Skeletal muscle tissue (tissue), 4 donors: ENCODE measurements around the gene ARF3. TPM values are rescaled to one million over a fixed set of nuclear protein-coding genes. Genes with fewer than 3 reads are reported as not detected.

ENCODE experiments used
- H3K27ac ChIP-seq: one replicate; pipeline ENCODE4 v1.7.0; 2013; ENCODE audit warnings: mild to moderate bottlenecking, low read depth, low read length, inconsistent platforms
- H3K27me3 ChIP-seq, 3 donors: one replicate each; pipeline ENCODE4 v1.7.0; 2013; ENCODE audit warnings: low read length in 3 of 3; ENCODE audit not compliant: control insufficient read depth in 3 of 3, insufficient read depth in 3 of 3
- H3K36me3 ChIP-seq, 3 donors: one replicate each; pipeline ENCODE4 v1.7.0; 2013; ENCODE audit warnings: low read length in 3 of 3; ENCODE audit not compliant: control insufficient read depth in 3 of 3, insufficient read depth in 3 of 3
- H3K4me1 ChIP-seq, 3 donors: one replicate each; pipeline ENCODE4 v1.7.0; 2013; ENCODE audit warnings: low read length in 3 of 3, mild to moderate bottlenecking in 3 of 3; ENCODE audit not compliant: control insufficient read depth in 3 of 3, insufficient read depth in 3 of 3
- H3K4me3 ChIP-seq, 3 donors: one replicate each; pipeline ENCODE4 v1.7.0; 2013; ENCODE audit warnings: low read length in 3 of 3
- H3K9ac ChIP-seq, 3 donors: one replicate each; pipeline ENCODE4 v1.7.0; 2013; ENCODE audit warnings: low read length in 3 of 3, mild to moderate bottlenecking in 3 of 3, moderate library complexity in 2 of 3, low read depth in 1 of 3
- H3K9me3 ChIP-seq, 3 donors: one replicate each; pipeline ENCODE4 v1.7.0; 2013; ENCODE audit warnings: low read length in 3 of 3; ENCODE audit not compliant: control insufficient read depth in 3 of 3
- total RNA-seq: library from RNA; depleted of rRNA; stranded (reverse); fragments of >200 nt; gene quantifications from one replicate; pipeline ENCODE4 v1.2.3, GENCODE V29; 2014
- donor health status: Osteomylitis.

The ARF3 gene
- total RNA-seq, 1 donor from 2014 or later = 19.8 TPM

GRCh38 chr12:48973531-48973930, 16.2 kb upstream of the ARF3 start:
- peaks cover 13 to 24% (median 24%) of the 10 kb centered on the region in 3 donors for H3K4me1 ChIP-seq
- H3K9me3 ChIP-seq = no peaks in the 10 kb centered on the region
- peaks cover 78 to 83% (median 80%) of the 10 kb centered on the region in 3 donors for H3K27me3 ChIP-seq

GRCh38 chr12:48972952-48973483, 15.7 kb upstream of the ARF3 start:
- Histone ChIP-seq H3K36me3 (no peaks in the 10 kb centered on the region), H3K27ac (no peak overlapping the region), H3K4me3 (no peak overlapping the region), H3K4me1 (peaks cover 11 to 20% (median 20%) of the 10 kb centered on the region in 3 donors), H3K9me3 (no peaks in the 10 kb centered on the region), H3K27me3 (peaks cover 75 to 81% (median 76%) of the 10 kb centered on the region in 3 donors), H3K9ac (no peak overlapping the region)

More at GRCh38 chr12:48973531-48973930, 16.2 kb upstream of the ARF3 start:
- H3K36me3 ChIP-seq = no peaks in the 10 kb centered on the region
- no peak overlapping the region for H3K27ac ChIP-seq
- no peak overlapping the region for H3K4me3 ChIP-seq
- no peak overlapping the region for H3K9ac ChIP-seq

GRCh38 chr12:48972213-48972951, 15.1 kb upstream of the ARF3 start:
- Histone ChIP-seq H3K4me3 (peak overlapping the region in 1 of 3 donors; percentile 40), H3K27me3 (peaks cover 68 to 76% (median 72%) of the 10 kb centered on the region in 3 donors), H3K9ac (no peak overlapping the region), H3K4me1 (peaks cover 11 to 20% (median 14%) of the 10 kb centered on the region in 3 donors), H3K36me3 (no peaks in the 10 kb centered on the region), H3K27ac (no peak overlapping the region), H3K9me3 (no peaks in the 10 kb centered on the region)

- Histone ChIP-seq H3K9ac (peak overlapping the region in 1 of 3 donors; percentile 50), H3K4me1 (peaks cover 11 to 20% (median 12%) of the 10 kb centered on the region in 3 donors), H3K27me3 (peaks cover 59 to 70% (median 61%) of the 10 kb centered on the region in 3 donors), H3K4me3 (peak overlapping the region in 2 of 3 donors; percentile 40 to 49), H3K36me3 (no peaks in the 10 kb centered on the region), H3K9me3 (no peaks in the 10 kb centered on the region), H3K27ac (no peak overlapping the region)
These were observed 13.5 kb upstream of the ARF3 start for GRCh38 chr12:48970702-48971334.

- H3K36me3 ChIP-seq = no peaks in the 10 kb centered on the region
- H3K9ac ChIP-seq = peak overlapping the region in 1 of 3 donors; percentile 25
- H3K27ac ChIP-seq = no peak overlapping the region
- H3K4me1 ChIP-seq = peaks cover 11 to 20% (median 12%) of the 10 kb centered on the region in 3 donors
- H3K27me3 ChIP-seq = peaks cover 54 to 66% (median 56%) of the 10 kb centered on the region in 3 donors
- H3K9me3 ChIP-seq = no peaks in the 10 kb centered on the region
- peak overlapping the region in 2 of 3 donors; percentile 38 to 45 for H3K4me3 ChIP-seq
These were observed 12.8 kb upstream of the ARF3 start for GRCh38 chr12:48969833-48970701.

GRCh38 chr12:48969160-48969771, 12.0 kb upstream of the ARF3 start:
- peaks cover 50 to 61% (median 53%) of the 10 kb centered on the region in 3 donors for H3K27me3 ChIP-seq
- H3K9me3 ChIP-seq = no peaks in the 10 kb centered on the region
- peaks cover 11 to 20% (median 12%) of the 10 kb centered on the region in 3 donors for H3K4me1 ChIP-seq
- H3K27ac ChIP-seq = no peak overlapping the region
- H3K9ac ChIP-seq = no peak overlapping the region
- H3K36me3 ChIP-seq = no peaks in the 10 kb centered on the region
- no peak overlapping the region for H3K4me3 ChIP-seq

- Histone ChIP-seq H3K27ac (no peak overlapping the region), H3K4me1 (peaks cover 11 to 19% (median 12%) of the 10 kb centered on the region in 3 donors), H3K27me3 (peaks cover 42 to 53% (median 45%) of the 10 kb centered on the region in 3 donors), H3K36me3 (no peaks in the 10 kb centered on the region), H3K9me3 (no peaks in the 10 kb centered on the region), H3K4me3 (no peak overlapping the region), H3K9ac (no peak overlapping the region)
These were observed 11.2 kb upstream of the ARF3 start for GRCh38 chr12:48968467-48968866.

GRCh38 chr12:48967991-48968390, 10.7 kb upstream of the ARF3 start:
- Histone ChIP-seq H3K9ac (no peak overlapping the region), H3K27me3 (peaks cover 37 to 48% (median 41%) of the 10 kb centered on the region in 3 donors), H3K36me3 (no peaks in the 10 kb centered on the region), H3K9me3 (no peaks in the 10 kb centered on the region), H3K27ac (no peak overlapping the region), H3K4me1 (peaks cover 11 to 18% (median 12%) of the 10 kb centered on the region in 3 donors), H3K4me3 (no peak overlapping the region)
